Activated T-cell treated with anti-CD3 and anti-CD28 coated beads, Interleukin-2, amount 50 U/mL, for 24 hours (primary cell): Measurements from ENCODE around the gene WSB2.
A peak's percentile ranks its signal among the peaks of the same experiment; 100 is the strongest.
"Not testable (repeated sequence)": the region's sequence is repeated elsewhere in the genome, so short reads cannot be mapped to it uniquely, and the experiment has no call there.

Experiments
- DNase-seq: peaks from one replicate; pipeline ENCODE4 v3.0.0-alpha.2; 2020
- H3K27ac Mint-ChIP-seq: 2 replicates; pipeline ENCODE4 v1.8.0; 2020; ENCODE audit warnings: mild to moderate bottlenecking, mixed read lengths
- H3K27me3 Mint-ChIP-seq: 2 replicates; pipeline ENCODE4 v1.8.0; 2020; ENCODE audit warnings: mixed read lengths
- H3K36me3 Mint-ChIP-seq: 2 replicates; pipeline ENCODE4 v1.8.0; 2020; ENCODE audit warnings: low read depth, mixed read lengths
- H3K4me1 Mint-ChIP-seq: 2 replicates; pipeline ENCODE4 v1.8.0; 2020; ENCODE audit warnings: low read depth, mixed read lengths
- H3K4me3 Mint-ChIP-seq: 2 replicates; pipeline ENCODE4 v1.8.0; 2020; ENCODE audit warnings: mild to moderate bottlenecking, moderate library complexity, mixed read lengths
- H3K9me3 Mint-ChIP-seq: 2 replicates; pipeline ENCODE4 v1.8.0; 2020; ENCODE audit warnings: mixed read lengths

The WSB2 gene

DNA sequence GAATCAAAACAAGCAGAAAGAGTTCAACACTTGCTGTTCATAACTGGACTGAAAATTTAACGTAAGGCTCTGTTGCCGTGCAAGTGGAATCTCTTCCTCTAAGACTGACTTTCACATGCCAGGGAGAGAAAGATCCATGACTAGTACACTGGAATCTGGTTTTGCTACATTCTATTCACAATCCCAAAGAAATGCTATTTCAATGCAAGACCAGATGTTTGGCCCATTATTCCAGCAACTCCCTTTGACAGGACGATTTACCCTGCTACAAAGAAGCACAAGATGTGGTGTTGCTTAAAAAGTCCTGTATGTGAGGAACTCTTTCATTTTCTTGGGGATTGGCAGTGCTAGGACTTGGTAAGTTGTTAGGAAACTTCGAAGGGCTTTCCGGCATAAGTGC is 27.1 kb downstream of the WSB2 start:
- Mint-ChIP-seq H3K27ac (peak overlapping the region; percentile 98), H3K9me3 (no peaks in the 10 kb centered on the region), H3K4me3 (peak overlapping the region; percentile 31), H3K27me3 (no peaks in the 10 kb centered on the region), H3K36me3 (peaks cover 98% of the 10 kb centered on the region), H3K4me1 (peaks cover 75% of the 10 kb centered on the region)
- DNase-seq, result no peak

DNA sequence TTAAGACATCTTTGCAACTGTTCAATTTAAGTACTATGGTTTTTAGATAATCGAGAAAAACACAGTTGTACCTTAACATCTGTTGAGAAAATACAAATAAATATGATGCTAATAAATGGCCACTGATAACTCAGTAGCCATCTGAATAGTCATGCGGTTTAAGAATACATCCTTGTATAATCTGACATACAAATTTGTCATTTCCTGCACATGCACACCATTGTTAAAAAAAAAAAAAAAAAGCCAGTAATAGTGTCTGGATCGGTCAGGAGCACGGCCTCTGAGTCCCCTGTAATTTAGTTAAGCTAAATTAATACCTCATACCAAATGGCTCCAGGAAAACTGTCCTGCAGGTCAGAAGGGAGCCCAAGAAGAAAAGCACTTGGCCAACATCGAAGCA is 27.7 kb downstream of the WSB2 start:
- H3K27me3 Mint-ChIP-seq, result no peaks in the 10 kb centered on the region
- H3K4me1 Mint-ChIP-seq, result peaks cover 75% of the 10 kb centered on the region
- peaks cover 98% of the 10 kb centered on the region for H3K36me3 Mint-ChIP-seq
- no peak overlapping the region for H3K4me3 Mint-ChIP-seq
- H3K9me3 Mint-ChIP-seq, result no peaks in the 10 kb centered on the region
- H3K27ac Mint-ChIP-seq, result peak overlapping the region; percentile 98
- no peak for DNase-seq

DNA sequence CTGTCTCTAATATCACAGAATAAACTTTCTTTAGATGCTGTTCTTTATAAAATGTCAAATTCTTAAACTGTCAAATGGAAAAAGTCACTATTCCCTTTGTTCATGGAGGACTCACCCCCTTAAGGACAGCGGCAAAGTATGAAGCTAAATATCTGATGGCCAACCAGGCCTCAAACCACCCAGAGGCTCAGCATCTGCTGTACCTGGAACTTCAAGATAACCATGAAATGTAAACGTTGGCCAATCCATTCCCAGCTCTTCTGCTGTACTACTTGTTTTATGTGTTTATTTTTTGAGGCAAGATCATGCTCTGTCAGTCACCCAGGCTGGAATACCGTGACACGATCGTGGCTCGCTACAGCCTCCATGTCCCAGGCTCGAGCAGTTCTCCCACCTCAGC is 28.8 kb downstream of the WSB2 start:
- Mint-ChIP-seq H3K4me3 (no peak overlapping the region), H3K9me3 (no peaks in the 10 kb centered on the region), H3K27ac (peak overlapping the region; percentile 83)

DNA sequence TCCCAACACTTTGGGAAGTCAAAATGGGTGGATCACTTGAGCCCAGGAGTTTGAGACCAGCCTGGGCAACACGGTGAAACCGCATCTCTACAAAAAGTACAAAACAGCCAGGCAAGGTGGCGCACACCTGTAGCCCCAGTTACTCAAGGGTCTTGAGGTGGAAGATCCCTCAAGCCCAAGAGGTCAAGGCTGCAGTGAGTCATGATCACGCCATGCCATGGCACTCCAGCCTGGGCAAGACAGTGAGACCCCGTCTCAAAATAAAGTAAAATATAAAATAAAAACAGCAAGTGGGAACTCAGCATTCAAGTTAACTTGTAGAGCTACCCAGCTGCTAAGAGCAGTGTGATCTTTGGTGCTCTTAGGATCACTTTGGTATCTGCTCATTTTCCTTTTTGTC is 31.8 kb downstream of the WSB2 start:
- Mint-ChIP-seq H3K4me1 (peaks cover 38% of the 10 kb centered on the region), H3K27me3 (no peaks in the 10 kb centered on the region), H3K36me3 (peaks cover 98% of the 10 kb centered on the region), H3K4me3 (no peak overlapping the region), H3K27ac (peak overlapping the region; percentile 63), H3K9me3 (no peaks in the 10 kb centered on the region)
- no peak for DNase-seq

More for the DNA sequence above, 28.8 kb downstream of the WSB2 start:
- H3K4me1 Mint-ChIP-seq, result peaks cover 67% of the 10 kb centered on the region
- no peaks in the 10 kb centered on the region for H3K27me3 Mint-ChIP-seq
- no peak for DNase-seq
- peaks cover 98% of the 10 kb centered on the region for H3K36me3 Mint-ChIP-seq

DNA sequence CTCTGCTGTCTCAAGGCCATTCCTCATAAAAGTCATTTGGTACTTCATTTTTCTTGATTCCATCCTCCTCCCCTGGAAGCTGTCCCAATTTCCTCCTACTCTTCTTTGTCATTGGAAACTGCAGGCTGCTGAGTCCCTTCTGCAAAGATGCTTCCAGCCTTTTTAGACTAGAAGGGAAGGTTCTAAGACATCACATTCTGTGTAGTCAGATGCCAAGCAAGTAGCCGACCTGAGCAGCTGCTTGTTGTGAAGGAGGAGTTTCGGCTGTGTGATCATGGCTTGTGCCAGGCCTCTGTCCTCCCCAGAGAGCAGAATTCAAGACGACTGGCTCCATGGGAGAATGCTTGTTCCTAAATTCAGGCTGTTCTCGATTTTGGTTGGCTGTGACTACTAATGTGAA is 35.8 kb downstream of the WSB2 start:
- Mint-ChIP-seq H3K9me3 (no peaks in the 10 kb centered on the region), H3K4me3 (no peak overlapping the region), H3K27ac (peak overlapping the region; percentile 63), H3K4me1 (peaks cover 14% of the 10 kb centered on the region), H3K36me3 (peaks cover 95% of the 10 kb centered on the region), H3K27me3 (no peaks in the 10 kb centered on the region)
- no peak for DNase-seq

DNA sequence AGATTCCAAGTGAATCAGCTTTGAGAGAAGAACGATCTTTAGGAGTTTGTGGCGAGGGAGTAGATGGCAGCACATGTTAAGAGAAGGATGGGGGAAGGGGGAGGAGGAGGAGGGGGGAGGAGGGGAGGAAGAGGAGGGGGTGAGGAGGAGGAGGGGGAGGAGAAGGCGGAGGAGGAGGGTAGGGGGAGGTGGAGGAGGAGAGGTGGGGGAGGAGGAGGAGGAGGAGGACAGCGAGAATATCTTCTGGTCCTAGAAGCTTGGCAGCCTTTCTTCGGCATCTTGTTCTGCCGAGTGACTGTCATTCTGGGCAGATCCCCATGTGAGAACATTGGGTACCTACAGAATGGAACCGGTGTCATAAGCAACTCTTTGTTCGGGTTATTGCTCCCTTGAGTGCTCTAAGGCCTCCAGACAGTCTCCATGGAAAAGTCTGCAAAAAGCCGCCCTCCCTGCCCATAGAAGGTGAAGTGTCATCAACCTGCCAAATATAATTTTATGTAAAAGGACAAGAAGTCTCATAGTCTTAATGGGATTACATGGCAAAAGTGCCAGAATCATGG is 37.6 kb downstream of the WSB2 start:
- H3K9me3 Mint-ChIP-seq, result no peaks in the 10 kb centered on the region
- H3K4me3 Mint-ChIP-seq, result no peak overlapping the region
- peaks cover 95% of the 10 kb centered on the region for H3K36me3 Mint-ChIP-seq
- H3K4me1 Mint-ChIP-seq, result peaks cover 8% of the 10 kb centered on the region
- DNase-seq, result no peak
- H3K27ac Mint-ChIP-seq, result peak overlapping the region; percentile 73
- no peaks in the 10 kb centered on the region for H3K27me3 Mint-ChIP-seq

DNA sequence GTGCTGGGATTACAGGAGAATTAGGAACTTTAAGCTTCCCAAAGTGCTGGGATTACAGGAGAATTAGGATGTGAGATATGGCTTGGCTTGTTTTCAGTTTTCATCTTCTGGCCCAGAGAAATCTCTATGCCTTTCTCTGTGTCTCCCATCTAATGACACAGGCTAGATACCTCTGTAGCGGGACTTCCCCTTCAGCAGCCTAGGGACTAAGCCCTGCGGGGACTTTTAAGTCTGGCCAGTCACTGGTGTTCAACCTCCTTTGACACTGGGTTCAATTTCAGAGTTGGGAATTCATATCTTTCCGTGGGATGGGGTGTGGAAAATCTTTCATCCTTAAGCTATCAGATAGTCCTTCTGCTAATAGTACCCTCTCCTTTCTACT is 38.3 kb downstream of the WSB2 start:
- H3K4me1 Mint-ChIP-seq, result peaks cover 14% of the 10 kb centered on the region
- H3K9me3 Mint-ChIP-seq, result no peaks in the 10 kb centered on the region
- peak overlapping the region; percentile 73 for H3K27ac Mint-ChIP-seq
- no peak overlapping the region for H3K4me3 Mint-ChIP-seq
- no peak for DNase-seq
- H3K27me3 Mint-ChIP-seq, result no peaks in the 10 kb centered on the region
- H3K36me3 Mint-ChIP-seq, result peaks cover 95% of the 10 kb centered on the region

DNA sequence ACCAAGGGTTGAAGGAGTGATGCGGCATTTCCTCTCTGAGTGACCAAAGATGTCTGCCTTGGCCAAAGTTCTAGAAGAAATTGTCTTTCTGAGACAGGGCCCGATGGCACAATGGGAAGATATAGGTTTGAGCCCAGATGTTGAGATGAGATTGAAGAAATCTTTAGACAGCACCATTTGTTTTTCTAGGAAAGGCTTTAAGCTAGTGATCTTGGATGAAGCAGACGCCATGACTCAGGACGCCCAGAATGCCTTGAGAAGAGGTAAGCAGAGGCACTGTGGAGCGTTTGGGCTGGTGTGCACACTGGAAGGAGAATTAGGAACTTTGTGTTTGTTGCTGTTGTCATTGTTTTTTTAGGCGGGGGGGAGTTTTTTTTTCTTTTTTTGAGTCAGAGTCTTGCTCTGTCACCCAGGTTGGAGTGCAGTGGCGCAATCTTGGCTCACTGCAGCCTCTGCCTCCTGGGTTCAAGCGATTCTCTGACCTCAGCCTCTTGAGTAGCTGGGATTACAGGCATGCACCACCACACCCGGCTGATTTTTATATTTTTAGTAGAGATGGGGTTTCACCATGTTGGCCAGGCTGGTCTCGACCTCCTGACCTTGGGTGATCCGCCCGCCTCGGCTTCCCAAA is 38.8 kb downstream of the WSB2 start:
- not testable (repeated sequence) for H3K9me3 Mint-ChIP-seq, H3K27me3 Mint-ChIP-seq, H3K4me3 Mint-ChIP-seq, DNase-seq
- Mint-ChIP-seq H3K4me1 (peaks cover 18% of the 10 kb centered on the region), H3K27ac (peak overlapping the region; percentile 73), H3K36me3 (peaks cover 94% of the 10 kb centered on the region)

DNA sequence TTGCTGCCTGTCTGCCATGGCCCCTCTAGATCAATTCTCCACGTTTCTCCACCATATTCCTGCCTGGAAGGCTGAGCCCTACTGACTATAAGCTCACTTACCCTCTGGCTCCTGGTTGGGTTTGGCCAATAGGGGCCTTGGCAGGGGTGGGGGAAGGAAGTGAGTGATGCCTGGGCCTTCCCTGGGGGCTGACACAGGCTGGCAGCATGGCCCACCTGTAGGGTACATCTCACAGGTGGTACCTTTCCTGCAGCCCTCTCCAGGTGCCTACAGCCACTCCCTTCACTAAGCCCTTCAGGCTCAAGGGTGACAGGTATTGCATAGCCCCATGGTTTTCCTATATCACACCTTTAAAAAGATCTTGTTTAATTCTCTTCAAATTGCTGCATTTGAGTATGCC is 40.9 kb downstream of the WSB2 start:
- Mint-ChIP-seq H3K4me1 (peaks cover 28% of the 10 kb centered on the region), H3K27me3 (no peaks in the 10 kb centered on the region), H3K27ac (no peak overlapping the region), H3K9me3 (no peaks in the 10 kb centered on the region), H3K36me3 (peaks cover 79% of the 10 kb centered on the region), H3K4me3 (no peak overlapping the region)
- DNase-seq, result no peak

DNA sequence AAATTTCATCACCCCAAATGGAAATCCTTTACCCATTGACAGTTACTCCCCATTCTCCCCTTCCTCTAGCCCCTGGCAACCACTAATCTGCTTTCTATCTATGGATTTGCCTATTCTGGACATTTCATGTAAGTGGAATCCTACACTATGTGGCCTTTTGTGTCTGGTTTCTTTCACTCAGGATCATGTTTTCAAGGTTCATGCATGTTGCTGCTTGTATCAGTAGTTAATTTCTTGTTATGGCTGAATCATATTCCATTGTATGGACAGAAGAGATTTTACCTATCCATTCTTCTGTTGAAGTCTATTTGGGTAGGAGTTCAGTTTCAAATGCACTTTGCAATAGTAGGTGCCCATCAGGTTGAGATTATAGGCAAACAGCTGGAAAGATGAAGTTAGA is 43.1 kb downstream of the WSB2 start:
- no peaks in the 10 kb centered on the region for H3K9me3 Mint-ChIP-seq
- H3K36me3 Mint-ChIP-seq, result peaks cover 63% of the 10 kb centered on the region
- no peak for DNase-seq
- no peaks in the 10 kb centered on the region for H3K27me3 Mint-ChIP-seq
- H3K27ac Mint-ChIP-seq, result peak overlapping the region; percentile 96
- peak overlapping the region; percentile 92 for H3K4me3 Mint-ChIP-seq
- peaks cover 28% of the 10 kb centered on the region for H3K4me1 Mint-ChIP-seq

DNA sequence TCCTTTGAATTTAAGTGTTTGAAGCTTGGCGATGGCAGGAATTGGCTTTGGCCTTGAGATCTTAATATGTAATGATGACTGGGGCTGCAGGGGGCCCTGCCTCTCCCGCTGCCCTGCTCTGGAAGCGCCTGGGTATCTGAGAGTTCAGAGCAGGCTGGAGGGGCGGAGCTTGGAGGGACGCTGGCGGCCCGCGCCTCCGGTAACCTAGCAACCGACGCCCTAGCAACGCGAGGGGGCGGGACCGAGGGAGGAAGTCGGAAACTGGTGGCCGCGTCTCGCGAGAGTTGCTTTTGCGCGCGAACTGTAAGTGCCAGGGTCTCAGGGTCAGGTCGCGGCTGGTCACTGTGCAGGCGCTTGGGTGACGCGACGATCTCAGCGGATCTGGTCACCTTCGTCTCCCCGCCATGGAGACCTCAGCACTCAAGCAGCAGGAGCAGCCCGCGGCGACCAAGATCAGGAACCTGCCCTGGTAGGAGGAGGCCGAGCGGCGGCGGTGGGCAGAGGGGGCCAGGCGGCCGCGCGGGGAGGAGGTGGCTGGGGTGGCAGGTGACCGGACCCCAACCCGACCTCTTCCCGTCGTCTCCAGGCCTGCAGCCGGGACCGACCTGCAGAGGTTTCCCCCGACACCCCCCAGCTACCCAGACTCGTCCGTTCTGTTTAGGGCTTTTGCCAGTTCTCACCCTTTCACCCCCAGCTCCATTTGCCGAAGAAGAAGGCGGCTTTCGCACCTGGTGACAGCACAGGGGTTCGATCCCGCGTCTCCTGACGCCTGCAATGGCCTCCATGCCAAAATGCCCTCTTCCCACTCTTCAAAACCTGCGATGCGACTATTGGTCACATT is 44.3 kb downstream of the WSB2 start, which contains the start of gene RFC5:
Gene RFC5 (plus strand): TSS at position 280 of the 841 bp plus-strand sequence. CDS start 125 bp downstream, at position 405.
- peak; percentile 98 for DNase-seq
- Mint-ChIP-seq H3K4me1 (peaks cover 27% of the 10 kb centered on the region), H3K4me3 (peak within 1 kb of the TSS; percentile 92), H3K27me3 (no peaks in the 10 kb centered on the region), H3K36me3 (peaks cover 50% of the 10 kb centered on the region), H3K9me3 (no peaks in the 10 kb centered on the region), H3K27ac (peak within 1 kb of the TSS; percentile 96)

DNA sequence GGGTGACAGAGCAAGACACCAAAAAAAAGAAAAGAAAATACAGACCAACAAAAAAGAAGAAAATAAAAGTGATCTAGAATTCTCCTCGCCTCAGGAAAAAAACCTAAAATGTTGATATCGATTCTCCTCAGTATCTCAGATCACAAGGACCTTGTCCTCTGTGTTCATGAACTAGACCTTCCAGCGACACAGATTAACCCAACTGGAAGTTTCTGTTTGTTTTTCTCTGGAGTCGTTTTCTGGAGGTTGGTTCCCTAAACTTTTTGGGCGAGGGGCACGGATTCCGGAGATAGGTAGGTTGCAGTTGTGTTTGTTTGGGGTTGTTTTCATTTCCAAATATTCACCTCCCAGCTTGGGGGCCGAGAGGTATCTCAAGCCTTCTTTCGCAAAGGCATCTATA is 45.0 kb downstream of the WSB2 start:
- no peak for DNase-seq
- no peaks in the 10 kb centered on the region for H3K9me3 Mint-ChIP-seq
- peak overlapping the region; percentile 92 for H3K4me3 Mint-ChIP-seq
- H3K36me3 Mint-ChIP-seq, result peaks cover 43% of the 10 kb centered on the region
- H3K4me1 Mint-ChIP-seq, result peaks cover 27% of the 10 kb centered on the region
- no peaks in the 10 kb centered on the region for H3K27me3 Mint-ChIP-seq
- H3K27ac Mint-ChIP-seq, result peak overlapping the region; percentile 96

DNA sequence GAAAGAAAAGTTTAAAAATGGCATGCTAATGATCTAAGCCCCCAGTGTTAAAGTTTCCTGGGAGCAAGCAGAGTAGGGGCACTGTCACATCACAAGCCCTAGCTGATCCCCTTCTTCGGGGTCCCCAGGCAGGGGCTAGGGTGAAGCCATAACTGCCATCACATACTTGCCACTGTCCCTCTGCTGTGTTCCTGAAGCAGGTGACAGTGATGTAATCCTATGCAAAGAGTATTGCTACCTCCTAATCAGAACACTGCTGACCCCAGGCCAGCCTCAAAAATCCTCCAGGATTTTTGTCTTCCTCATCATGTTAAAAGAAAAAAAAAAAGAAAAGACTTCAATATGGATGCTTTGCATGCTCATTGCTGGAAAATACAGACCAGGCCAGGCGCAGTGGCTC is 45.7 kb downstream of the WSB2 start:
- no peak overlapping the region for H3K4me3 Mint-ChIP-seq
- peaks cover 27% of the 10 kb centered on the region for H3K4me1 Mint-ChIP-seq
- no peak for DNase-seq
- H3K27me3 Mint-ChIP-seq, result no peaks in the 10 kb centered on the region
- no peaks in the 10 kb centered on the region for H3K9me3 Mint-ChIP-seq
- peaks cover 36% of the 10 kb centered on the region for H3K36me3 Mint-ChIP-seq
- no peak overlapping the region for H3K27ac Mint-ChIP-seq

DNA sequence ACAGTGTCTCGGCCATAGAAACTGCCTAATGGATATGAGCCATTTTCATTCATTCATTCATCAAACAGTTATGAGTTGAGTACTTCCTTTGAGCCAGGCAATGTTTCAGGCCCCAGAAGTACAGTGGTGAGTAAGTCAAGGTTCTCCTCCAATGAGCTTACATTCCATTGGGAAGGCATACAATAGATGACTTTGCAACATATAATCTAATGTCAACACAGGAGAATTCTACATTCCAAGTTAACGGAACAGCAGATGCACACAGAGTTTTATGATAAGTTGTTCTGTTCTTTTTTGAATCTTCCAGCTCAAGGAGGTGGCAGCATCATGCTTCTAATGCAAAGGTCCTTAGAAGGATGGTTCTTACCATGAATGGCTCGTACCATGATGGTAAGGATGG is 47.7 kb downstream of the WSB2 start:
- Mint-ChIP-seq H3K4me1 (peaks cover 20% of the 10 kb centered on the region), H3K36me3 (peaks cover 16% of the 10 kb centered on the region), H3K4me3 (no peak overlapping the region), H3K9me3 (no peaks in the 10 kb centered on the region), H3K27me3 (no peaks in the 10 kb centered on the region), H3K27ac (no peak overlapping the region)
- no peak for DNase-seq

DNA sequence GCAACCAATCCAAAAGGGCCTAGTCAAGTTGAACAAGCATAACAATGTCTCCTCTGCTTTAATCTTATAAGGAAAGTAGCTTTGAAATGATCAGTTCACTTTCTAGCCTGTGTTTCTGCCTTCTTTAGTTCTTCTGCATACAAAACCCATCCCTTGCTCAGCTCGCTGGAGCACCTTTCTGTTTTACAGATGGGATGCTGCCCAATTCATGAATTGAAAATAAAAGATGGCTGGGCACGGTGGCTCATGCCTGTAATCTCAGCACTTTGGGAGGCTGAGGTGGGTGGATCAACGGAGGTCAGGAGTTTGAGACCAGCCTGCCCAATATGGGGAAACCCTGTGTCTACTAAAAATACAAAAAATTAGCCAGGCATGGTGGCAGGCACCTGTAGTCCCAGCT is 49.0 kb downstream of the WSB2 start:
- H3K36me3 Mint-ChIP-seq, result peaks cover 4% of the 10 kb centered on the region
- peaks cover 8% of the 10 kb centered on the region for H3K4me1 Mint-ChIP-seq
- no peak overlapping the region for H3K4me3 Mint-ChIP-seq
- no peaks in the 10 kb centered on the region for H3K9me3 Mint-ChIP-seq
- no peak overlapping the region for H3K27ac Mint-ChIP-seq
- peaks cover 2% of the 10 kb centered on the region for H3K27me3 Mint-ChIP-seq
- no peak for DNase-seq
